Lung (tissue), 12 donors: Measurements from ENCODE around the gene MRPS27. TPM values are rescaled to one million over a fixed set of nuclear protein-coding genes. Genes with fewer than 3 reads are reported as not detected.

Source experiments
- ATAC-seq: fragments of 200-7000 bp; cut with Tn5 transposase; one replicate; pipeline ENCODE4 v1.9.1; 2020; ENCODE audit warnings: moderate number of reproducible peaks; ENCODE audit not compliant: insufficient read depth, low FRiP score
- DNase-seq, 3 donors: peaks; one replicate each; pipeline ENCODE4 v3.0.0-alpha.2; 2013 to 2017
- H3K27ac ChIP-seq, 2 donors: one replicate each; pipeline ENCODE4 v1.5.1; 2013; ENCODE audit warnings: mild to moderate bottlenecking in 2 of 2, moderate library complexity in 2 of 2, control low read depth in 1 of 2, inconsistent platforms in 1 of 2, low read depth in 1 of 2, low read length in 1 of 2
- H3K27me3 ChIP-seq, 3 donors: one replicate each; pipeline ENCODE4 v1.5.1; 2013; ENCODE audit warnings: low read length in 2 of 3; ENCODE audit not compliant: control insufficient read depth in 3 of 3, insufficient read depth in 3 of 3
- H3K36me3 ChIP-seq, 4 donors: one replicate each; pipeline ENCODE4 v1.5.1; 2013; ENCODE audit warnings: low read length in 4 of 4, mild to moderate bottlenecking in 1 of 4, moderate library complexity in 1 of 4; ENCODE audit not compliant: control insufficient read depth in 4 of 4, insufficient read depth in 4 of 4
- H3K4me1 ChIP-seq, 5 donors: one replicate each; pipeline ENCODE4 v1.5.1; 2013; ENCODE audit warnings: low read length in 5 of 5, mild to moderate bottlenecking in 2 of 5, moderate library complexity in 1 of 5; ENCODE audit not compliant: control insufficient read depth in 5 of 5, insufficient read depth in 5 of 5
- H3K4me3 ChIP-seq: one replicate; pipeline ENCODE4 v1.5.1; 2013; ENCODE audit warnings: mild to moderate bottlenecking, control low read depth, moderate library complexity
- H3K9ac ChIP-seq, 2 donors: one replicate each; pipeline ENCODE4 v1.5.1; 2013; ENCODE audit warnings: low read length in 2 of 2, control low read depth in 1 of 2; ENCODE audit not compliant: insufficient read depth in 1 of 2
- H3K9me3 ChIP-seq, 4 donors: one replicate each; pipeline ENCODE4 v1.5.1; 2013; ENCODE audit warnings: low read length in 3 of 4, mild to moderate bottlenecking in 1 of 4, moderate library complexity in 1 of 4; ENCODE audit not compliant: control insufficient read depth in 4 of 4, insufficient read depth in 3 of 4
- WGBS, 2 donors: extraction: QIAGEN DNeasy Blood & Tissue Kit; methylation state at CpG; one replicate each; pipeline ENCODE4 v1.1.7; 2013; 5-methylcytosine and 5-hydroxymethylcytosine counted together
- polyA plus RNA-seq, 2 donors: library from polyadenylated mRNA; stranded (reverse); fragments of 200-250 nt; gene quantifications; one replicate each; pipeline ENCODE4 v1.2.1, GENCODE V29; 2013
- total RNA-seq, 2 donors: library from RNA; depleted of rRNA in 1 of 2; stranded (reverse); fragments of >200 nt in 1 of 2; gene quantifications; one replicate each; pipeline ENCODE4 v1.2.1, GENCODE V29; 2014 to 2021
- TF ChIP-seq, protein P1 (sequence below): IDR thresholded peaks from 2 replicates; pipeline ENCODE4 v1.5.1; 2012; ENCODE audit warnings: mild to moderate bottlenecking; ENCODE audit errors: control extremely low read depth, extremely low read depth
- donor health status: control.
- donor health status: control.
- donor health status: Bipolar disorder and iron deficiency.
- donor health status: healthy.
- donor health status: DM: yes; HTN: yes; CAD: no.

Gene MRPS27
- total and polyA plus RNA-seq, 4 donors: 18.8 to 84.8 (median 32.7) TPM

DNA sequence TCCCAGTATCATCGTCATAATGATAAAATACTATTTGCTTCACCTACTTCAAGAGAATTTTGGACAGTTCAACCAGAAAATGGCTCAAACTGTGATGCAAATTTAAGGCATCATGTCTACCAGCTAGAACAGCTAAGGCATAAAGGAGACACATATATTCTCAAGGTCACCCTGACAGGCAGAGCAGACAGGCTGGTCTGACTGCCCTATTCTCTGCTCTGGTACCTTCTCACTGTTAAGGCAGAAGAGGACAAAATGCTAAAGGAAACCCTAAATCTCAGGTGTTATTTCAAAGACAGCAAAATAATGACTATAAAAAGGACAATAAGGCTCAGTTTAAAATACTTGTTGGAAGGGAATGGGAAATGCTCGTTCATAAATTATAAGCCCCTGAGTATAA is 87.2 kb downstream of the MRPS27 start:
- DNase-seq: no peak
- Histone ChIP-seq H3K27ac (no peak overlapping the region), H3K4me1 (peaks cover 0 to 9% (median 0%) of the 10 kb centered on the region in 5 donors), H3K9me3 (no peaks in the 10 kb centered on the region), H3K4me3 (no peak overlapping the region), H3K27me3 (no peaks in the 10 kb centered on the region), H3K36me3 (peaks cover 4 to 9% (median 8%) of the 10 kb centered on the region in 4 donors), H3K9ac (no peak overlapping the region)
- WGBS, 2 donors: 82 to 85% methylated on average over 2 of the region's 2 CpGs
- no peak for ATAC-seq
- TF ChIP-seq, protein P1, sequence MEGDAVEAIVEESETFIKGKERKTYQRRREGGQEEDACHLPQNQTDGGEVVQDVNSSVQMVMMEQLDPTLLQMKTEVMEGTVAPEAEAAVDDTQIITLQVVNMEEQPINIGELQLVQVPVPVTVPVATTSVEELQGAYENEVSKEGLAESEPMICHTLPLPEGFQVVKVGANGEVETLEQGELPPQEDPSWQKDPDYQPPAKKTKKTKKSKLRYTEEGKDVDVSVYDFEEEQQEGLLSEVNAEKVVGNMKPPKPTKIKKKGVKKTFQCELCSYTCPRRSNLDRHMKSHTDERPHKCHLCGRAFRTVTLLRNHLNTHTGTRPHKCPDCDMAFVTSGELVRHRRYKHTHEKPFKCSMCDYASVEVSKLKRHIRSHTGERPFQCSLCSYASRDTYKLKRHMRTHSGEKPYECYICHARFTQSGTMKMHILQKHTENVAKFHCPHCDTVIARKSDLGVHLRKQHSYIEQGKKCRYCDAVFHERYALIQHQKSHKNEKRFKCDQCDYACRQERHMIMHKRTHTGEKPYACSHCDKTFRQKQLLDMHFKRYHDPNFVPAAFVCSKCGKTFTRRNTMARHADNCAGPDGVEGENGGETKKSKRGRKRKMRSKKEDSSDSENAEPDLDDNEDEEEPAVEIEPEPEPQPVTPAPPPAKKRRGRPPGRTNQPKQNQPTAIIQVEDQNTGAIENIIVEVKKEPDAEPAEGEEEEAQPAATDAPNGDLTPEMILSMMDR: no peak

- H3K4me1 ChIP-seq: peaks cover 0 to 9% (median 0%) of the 10 kb centered on the region in 5 donors
- WGBS, 2 donors: 64 to 68% methylated on average over 6 of the region's 6 CpGs
- TF ChIP-seq, protein P1: no peak
- H3K9ac ChIP-seq: no peak overlapping the region
- no peak overlapping the region for H3K27ac ChIP-seq
- no peak overlapping the region for H3K4me3 ChIP-seq
- ATAC-seq (no peak), DNase-seq (no peak)
- H3K9me3 ChIP-seq: no peaks in the 10 kb centered on the region
- peaks cover 0 to 8% (median 6%) of the 10 kb centered on the region in 4 donors for H3K36me3 ChIP-seq
- H3K27me3 ChIP-seq: no peaks in the 10 kb centered on the region
Measured at GRCh38 chr5:72231991-72232703, 87.9 kb downstream of the MRPS27 start.

DNA sequence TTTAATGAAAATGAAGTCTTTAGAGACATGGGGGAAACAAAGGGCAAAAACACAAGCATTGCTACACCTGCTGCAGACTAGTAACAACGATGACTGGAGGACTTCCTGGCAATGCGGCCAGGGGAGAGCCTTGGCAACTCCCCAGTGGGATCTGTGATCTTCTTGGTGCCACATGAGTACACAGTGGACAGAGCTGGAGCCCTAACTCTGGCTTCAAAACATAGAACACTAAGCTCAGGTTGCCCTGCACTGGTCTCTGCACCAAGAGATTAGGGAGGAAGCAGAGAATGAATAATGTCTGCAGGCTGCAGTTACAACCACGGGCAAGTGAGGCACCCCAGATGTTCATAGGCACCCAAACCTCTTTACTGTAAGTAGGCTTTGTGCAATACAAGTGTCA is 91.1 kb downstream of the MRPS27 start:
- H3K9ac ChIP-seq: no peak overlapping the region
- TF ChIP-seq, protein P1: no peak
- H3K27me3 ChIP-seq: no peaks in the 10 kb centered on the region
- no peak overlapping the region for H3K4me3 ChIP-seq
- no peak overlapping the region for H3K27ac ChIP-seq
- DNase-seq (no peak), ATAC-seq (no peak)
- WGBS, 2 donors: 74 to 88% methylated on average over 3 of the region's 3 CpGs
- peaks cover 4 to 22% (median 17%) of the 10 kb centered on the region in 4 donors for H3K36me3 ChIP-seq
- no peaks in the 10 kb centered on the region for H3K9me3 ChIP-seq
- peaks cover 0 to 9% (median 0%) of the 10 kb centered on the region in 5 donors for H3K4me1 ChIP-seq

DNA sequence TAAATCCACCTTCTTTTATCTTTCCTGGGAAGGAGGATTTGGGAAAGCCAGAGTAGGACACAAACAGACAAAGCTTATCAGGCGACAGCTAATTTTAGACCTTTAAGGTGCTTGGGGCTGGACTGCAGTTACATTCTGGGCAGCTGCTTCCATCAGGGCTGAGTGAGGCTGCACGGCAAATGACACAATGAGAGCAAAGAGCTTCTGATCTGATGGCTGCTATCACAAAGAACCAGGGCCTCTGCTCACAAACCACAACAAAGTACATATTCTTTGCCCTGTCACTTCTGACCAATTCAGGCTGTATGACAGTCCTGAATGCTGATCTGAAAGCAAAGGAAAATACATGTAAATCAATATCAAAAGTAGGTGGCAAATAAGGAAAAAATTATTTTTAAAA is 93.1 kb downstream of the MRPS27 start:
- Histone ChIP-seq H3K27ac (peak overlapping the region in 1 of 2 donors; percentile 33), H3K9ac (no peak overlapping the region), H3K27me3 (no peaks in the 10 kb centered on the region), H3K9me3 (no peaks in the 10 kb centered on the region), H3K4me1 (peaks cover 0 to 9% (median 0%) of the 10 kb centered on the region in 5 donors), H3K36me3 (peaks cover 12 to 26% (median 24%) of the 10 kb centered on the region in 4 donors), H3K4me3 (no peak overlapping the region)
- 92 to 96% methylated on average over 2 of the region's 2 CpGs for WGBS, 2 donors
- ATAC-seq (no peak), DNase-seq (no peak)
- TF ChIP-seq, protein P1: no peak
